Mammary epithelial cell (primary cell): ENCODE measurements around the gene INSL3.

Experiments used
- EZH2 ChIP-seq: IDR thresholded peaks from 2 replicates; pipeline ENCODE4 v1.6.1; 2012; ENCODE audit warnings: low read length, inconsistent platforms, borderline replicate concordance
- TF ChIP-seq, protein P1 (sequence below), 2 donors: IDR thresholded peaks in 1 of 2; conservative IDR thresholded peaks in 1 of 2; 2 replicates each; pipeline ENCODE4 v1.5.1; 2011 to 2012; ENCODE audit warnings: inconsistent platforms in 2 of 2, low read length in 2 of 2, mild to moderate bottlenecking in 2 of 2, control low read depth in 1 of 2, low read depth in 1 of 2; ENCODE audit not compliant: insufficient read depth in 1 of 2; ENCODE audit errors: extremely low read depth in 1 of 2

- TF ChIP-seq, protein P1, sequence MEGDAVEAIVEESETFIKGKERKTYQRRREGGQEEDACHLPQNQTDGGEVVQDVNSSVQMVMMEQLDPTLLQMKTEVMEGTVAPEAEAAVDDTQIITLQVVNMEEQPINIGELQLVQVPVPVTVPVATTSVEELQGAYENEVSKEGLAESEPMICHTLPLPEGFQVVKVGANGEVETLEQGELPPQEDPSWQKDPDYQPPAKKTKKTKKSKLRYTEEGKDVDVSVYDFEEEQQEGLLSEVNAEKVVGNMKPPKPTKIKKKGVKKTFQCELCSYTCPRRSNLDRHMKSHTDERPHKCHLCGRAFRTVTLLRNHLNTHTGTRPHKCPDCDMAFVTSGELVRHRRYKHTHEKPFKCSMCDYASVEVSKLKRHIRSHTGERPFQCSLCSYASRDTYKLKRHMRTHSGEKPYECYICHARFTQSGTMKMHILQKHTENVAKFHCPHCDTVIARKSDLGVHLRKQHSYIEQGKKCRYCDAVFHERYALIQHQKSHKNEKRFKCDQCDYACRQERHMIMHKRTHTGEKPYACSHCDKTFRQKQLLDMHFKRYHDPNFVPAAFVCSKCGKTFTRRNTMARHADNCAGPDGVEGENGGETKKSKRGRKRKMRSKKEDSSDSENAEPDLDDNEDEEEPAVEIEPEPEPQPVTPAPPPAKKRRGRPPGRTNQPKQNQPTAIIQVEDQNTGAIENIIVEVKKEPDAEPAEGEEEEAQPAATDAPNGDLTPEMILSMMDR (conservative IDR thresholded peaks at IDR 0.05 in 1 of 2, IDR thresholded peaks at IDR 0.05 in 1 of 2; ENCODE audit: extremely low read depth in 1 of 2, insufficient read depth in 1 of 2, low read depth in 1 of 2, low read length in 2 of 2): no peak
- no peak for TF ChIP-seq EZH2
Observed at GRCh38 chr19:17854061-17854460, 32.7 kb upstream of the INSL3 start.
